ENCODE data around the gene CHCHD3.

CHCHD3 gene

DNA sequence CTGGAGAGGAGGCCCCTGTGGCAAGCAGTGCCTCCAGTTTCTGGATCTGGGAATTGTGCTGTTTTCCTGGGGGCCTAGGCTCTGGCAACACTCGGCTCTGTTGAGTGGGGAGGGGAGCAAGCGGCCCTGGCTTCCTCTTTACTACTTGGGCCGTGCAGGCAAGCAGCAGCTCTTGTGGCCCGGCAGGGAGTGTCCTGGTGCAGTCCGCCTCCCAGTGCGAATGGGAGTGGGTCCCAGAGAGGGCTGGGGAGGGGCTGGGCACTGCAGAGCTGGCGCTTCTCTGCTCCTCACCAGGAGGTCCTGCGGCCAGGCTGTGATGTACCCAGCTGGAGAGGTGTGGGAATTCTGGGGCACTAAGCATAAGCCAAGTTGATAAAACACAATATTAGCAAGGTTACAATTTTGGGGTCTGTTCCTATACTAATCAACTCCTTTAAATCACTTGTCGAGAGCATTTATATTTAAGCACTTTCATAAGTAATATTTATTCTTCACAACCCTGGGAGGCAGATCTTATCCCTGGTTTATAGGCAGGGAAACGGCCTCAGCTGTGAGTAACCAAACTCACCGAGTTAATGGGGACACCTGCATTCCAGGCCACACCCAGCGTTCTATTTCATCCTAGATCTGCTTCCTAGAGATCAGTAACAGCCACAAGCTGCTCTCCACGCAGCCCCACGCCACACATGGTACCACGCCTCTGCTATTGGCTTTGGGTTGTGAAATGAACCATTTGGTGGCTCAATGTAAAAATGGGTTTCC is 322.2 kb downstream of the CHCHD3 start:
- FAIRE-seq, result no peak
- no peak for DNase-seq (ENCODE audit: insufficient read length, low spot score)

DNA sequence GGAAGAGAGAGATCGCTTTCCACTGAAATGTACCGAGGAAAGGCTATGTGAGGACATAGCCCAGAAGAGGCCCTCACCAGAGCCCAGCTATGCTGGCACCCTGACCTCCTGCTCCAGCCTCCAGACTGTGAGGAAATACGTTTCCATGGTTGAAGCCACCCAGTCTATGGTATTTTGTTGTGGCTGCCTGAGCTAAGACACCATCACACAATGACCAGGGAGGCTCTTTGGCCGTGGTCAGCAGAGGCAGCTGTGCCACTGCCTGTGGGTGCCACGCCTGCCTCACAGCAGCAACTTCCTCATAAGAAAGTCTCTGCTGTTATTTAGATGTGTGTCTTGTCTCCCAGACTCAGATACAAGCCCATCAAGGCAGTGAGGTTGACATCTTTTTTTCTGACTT is 322.9 kb downstream of the CHCHD3 start:
- DNase-seq (ENCODE audit: insufficient read length, low spot score) (no peak), FAIRE-seq (no peak)

DNA sequence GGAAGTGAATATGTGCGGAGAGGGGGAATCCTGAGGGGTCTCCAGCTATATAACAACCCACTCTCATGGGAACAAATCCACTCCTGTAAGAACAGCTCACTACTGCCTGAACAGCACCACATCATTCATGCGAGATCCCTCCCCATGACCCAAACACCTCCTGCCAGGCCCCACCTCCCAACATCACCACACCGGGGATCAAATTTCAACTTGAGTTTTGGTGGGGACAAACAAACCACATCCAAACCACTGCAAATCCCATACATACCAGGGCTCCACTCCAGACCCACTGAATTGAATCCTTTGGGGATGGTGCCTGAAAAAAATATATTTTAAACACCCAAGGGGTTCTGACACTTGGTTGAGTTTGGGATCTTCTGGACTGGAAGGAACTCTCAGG is 324.1 kb downstream of the CHCHD3 start:
- no peak for FAIRE-seq

DNA sequence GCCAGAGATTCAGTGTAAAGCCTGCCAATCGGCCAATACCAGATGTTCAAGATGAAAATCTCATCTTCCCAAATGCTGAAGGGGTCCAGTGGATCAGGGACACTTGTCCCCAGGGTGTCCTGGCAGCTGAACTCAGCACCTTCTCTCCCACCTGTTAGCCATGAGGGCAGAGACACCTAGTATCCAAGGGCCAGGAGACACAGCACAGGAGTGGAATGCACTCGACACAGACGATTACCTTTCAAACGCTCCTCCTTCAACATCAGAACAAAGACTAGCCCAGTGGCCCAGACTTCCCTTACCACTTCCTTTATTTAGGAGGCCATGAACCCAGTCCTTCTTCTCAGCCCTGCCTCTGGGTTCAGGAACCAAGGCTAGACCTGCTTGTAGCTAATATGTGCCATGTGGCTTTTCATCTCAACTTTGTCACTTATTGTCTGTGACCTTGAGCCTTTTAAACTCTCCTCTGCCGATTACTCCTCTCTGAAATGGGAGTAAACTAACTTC is 325.4 kb downstream of the CHCHD3 start:
- FAIRE-seq (no peak), DNase-seq (ENCODE audit: insufficient read length, low spot score) (no peak)

More for the DNA sequence above, 324.1 kb downstream of the CHCHD3 start:
- no peak for DNase-seq (ENCODE audit: insufficient read length, low spot score)

DNA sequence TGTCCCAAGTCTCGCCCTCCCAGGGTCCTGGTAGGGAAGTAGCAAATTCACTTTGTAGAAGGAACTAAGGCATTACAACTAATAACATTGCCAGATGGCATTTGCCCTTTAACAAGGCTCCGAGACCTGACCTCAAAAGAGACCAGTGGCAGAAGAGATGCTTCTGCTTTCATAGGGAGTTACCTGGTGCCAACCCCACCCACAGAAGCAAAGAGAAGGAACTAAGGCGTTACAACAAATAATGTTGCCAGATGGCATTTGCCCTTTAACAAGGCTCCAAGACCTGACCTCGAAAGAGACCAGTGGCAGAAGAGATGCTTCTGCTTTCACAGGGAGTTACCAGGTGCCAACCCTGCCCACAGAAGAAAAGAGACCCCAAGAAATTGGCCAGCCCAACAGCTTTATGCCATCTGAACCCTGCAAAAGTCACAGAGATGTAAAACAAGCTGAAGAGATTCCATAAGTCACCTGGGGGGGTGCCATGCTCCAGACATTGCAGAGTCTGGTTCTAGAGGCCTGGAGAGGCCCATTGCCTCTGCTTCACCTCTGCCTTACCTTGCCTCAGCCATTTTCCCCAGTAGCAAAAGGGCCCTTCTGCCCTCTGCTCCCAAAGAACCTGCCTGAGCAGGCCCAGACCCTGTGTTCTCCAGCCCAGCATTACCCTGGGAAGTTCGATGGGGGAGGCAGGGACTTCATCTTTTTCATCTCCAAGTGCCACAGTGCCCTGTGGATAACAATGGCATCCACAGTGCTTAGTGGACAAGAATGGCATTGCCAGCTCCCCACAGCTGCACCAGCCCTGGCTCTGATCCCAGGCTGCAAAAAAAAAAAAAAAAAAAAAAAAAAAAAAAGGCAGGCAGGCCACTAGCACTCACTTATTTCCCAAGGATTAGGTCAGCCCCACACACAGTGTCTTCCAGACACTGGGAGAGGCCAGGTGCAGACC is 326.1 kb downstream of the CHCHD3 start:
- DNase-seq (ENCODE audit: insufficient read length, low spot score) (no peak), FAIRE-seq (no peak)

DNA sequence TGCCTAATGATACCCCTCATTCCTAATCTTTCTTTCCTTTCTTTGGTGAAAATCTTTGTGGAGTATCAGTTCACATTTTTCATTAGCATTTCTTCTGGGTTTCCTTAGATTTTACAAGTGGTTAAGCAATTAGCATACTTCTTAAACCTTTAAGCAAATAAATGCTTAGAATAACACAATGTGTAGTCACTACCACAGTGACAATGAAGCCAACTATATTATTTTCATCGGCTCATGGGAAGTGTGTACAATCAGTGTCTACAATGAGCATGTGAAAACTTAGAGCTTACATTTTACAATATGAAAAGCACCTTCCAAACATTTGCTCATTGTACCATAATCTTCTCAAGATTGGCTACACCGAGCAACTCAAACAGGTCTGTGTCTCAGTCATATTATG is 329.5 kb downstream of the CHCHD3 start:
- no peak for FAIRE-seq
- DNase-seq (ENCODE audit: insufficient read length, low spot score), result no peak

DNA sequence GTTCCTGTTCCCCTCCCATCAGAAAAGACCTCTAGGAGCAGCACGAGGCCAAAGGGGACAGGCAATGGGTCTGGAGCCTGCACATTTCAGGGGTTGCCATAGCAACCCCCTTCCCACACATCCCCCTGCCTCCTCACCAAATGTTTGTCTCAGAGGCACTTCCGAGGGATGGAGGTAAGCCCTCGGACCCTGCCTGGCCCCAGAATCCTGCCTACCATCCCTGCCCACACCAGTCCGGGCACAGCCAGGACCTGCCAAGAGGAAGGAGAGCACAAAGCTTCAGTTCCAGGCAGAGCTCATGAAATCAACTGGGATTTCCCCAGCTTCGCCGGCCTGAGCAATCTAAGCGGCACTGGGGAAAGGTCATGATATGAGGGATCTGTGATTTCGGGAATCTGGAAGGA is 330.6 kb downstream of the CHCHD3 start:
- DNase-seq (ENCODE audit: insufficient read length, low spot score) (no peak), FAIRE-seq (no peak)

DNA sequence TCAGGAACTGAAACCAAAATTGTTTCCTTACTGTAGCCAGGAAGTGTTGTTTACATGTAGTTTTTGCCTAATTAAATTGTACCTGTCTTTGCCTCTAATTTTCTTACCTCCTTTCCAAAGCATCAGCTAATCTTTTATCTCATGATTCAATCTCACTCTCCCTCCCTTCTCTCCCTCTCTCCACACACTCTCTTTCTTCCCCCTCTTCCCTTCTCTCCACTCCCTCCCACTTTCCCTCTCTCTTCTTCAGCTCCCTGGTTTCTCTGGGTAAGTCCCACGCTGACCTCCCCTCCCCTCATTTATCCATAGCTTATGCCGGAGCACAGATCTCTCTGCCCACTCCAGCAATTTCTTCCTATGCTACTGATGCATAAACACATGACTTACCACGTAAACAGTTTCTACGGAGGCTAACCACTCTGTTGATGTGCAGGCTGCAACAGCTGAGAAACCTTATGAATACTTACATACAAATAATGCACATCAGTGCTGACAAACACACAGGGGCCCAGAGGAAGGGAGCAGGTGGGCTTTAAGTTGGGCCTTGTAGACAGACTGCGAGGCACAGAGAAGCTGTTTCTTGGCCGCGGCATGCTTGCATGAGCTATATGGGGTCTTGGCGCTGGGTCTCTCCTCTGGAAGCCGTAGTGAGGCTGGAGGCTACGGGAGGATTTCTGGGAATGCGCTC is 331.2 kb downstream of the CHCHD3 start:
- DNase-seq (ENCODE audit: insufficient read length, low spot score) (no peak), FAIRE-seq (no peak)

DNA sequence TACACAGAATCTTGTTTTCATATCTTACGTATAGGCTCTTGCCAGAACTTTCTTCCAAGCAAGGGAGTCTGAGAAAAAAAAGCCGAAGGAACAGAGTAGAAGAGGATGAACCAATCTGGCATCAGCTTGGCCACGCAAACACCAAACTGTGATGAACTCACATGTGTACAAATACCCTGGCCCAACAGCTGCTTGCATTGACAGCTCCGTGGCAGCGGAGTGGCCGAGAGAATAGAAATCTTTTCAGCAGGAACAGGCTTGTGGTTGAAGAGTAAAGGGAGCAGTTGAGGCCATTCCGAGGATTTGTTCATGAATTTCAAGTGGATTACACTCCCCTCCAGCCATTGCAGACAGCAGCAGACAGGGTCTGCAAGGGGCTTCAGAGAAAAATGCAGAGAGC is 331.8 kb downstream of the CHCHD3 start:
- no peak for DNase-seq (ENCODE audit: insufficient read length, low spot score)
- FAIRE-seq, result no peak

DNA sequence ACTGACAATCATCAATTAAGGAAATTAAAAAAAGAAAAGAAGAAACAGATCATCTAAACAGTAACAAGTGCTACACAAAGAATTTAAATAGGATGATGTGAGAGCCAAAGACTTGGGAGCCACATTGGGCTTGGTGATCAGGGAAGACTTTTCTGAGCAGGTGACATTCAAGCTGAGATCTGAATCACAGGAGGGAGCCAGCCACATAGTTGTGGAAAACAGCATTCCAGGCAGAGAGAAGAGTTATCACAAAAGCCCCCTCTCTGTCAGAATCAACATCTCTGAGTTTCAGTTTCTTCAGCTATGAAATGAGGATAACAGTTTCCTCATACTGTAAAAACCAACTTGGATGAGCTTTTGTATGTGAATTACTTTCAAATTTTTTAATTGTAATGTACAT is 336.4 kb downstream of the CHCHD3 start:
- FAIRE-seq (no peak), DNase-seq (ENCODE audit: insufficient read length, low spot score) (no peak)

DNA sequence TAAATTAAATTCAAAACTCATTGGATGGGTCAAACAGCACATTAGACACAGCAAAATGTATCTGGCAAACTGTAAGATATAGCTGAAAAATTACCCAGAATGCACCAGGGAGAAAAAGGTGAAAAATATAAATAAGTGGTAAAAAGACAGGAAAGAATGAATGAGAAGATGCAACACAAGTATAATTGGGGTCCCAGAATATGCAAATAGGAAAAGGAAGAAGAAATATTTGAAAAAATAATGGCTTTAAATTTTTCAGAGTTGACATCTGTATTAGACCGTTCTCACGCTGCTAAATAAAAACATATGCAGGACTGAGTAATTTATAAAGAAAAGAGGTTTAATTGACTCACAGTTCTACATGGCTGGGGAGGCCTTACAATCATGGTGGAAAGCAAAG is 337.9 kb downstream of the CHCHD3 start:
- no peak for DNase-seq (ENCODE audit: insufficient read length, low spot score)

DNA sequence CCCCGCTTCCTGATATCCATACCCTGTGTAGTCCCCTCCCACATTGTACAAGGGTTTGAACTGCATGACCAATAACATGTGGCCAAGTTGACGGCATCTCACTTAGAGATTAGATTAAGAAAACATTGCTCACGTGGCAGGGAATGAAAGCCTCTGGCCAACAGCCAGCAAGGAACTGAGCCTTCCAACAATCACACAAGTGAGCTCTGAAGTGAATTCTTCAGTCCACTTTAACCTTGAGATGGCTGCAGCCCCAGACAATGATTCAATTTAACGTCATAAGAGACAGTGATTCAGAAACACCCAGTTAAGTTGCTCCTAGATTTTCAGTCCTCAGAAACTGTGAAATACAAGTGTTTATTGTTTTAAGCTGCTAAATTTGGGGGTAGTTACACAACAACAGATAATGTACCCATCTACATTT is 339.7 kb downstream of the CHCHD3 start:
- DNase-seq (ENCODE audit: insufficient read length, low spot score), result no peak
- no peak for FAIRE-seq

More for the DNA sequence above, 337.9 kb downstream of the CHCHD3 start:
- no peak for FAIRE-seq

DNA sequence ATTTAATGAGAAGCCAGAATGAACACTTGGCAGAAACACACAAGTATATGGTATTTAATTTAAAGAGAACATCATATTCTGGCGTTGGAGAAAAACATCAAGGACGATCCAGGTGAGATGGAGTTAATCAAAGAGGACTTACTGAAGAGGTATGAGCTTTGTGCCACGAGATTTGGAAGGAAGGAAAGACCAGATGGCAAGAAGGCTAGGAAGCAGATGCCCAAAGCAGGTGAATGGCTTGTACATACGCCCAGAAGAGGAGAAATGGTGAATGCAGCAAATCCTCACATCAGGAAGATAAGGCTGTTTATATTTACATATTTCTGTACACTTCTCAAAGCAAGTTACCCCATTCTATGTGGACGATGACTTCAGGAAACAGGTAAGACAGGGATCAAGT is 341.7 kb downstream of the CHCHD3 start:
- FAIRE-seq (no peak), DNase-seq (ENCODE audit: insufficient read length, low spot score) (no peak)

DNA sequence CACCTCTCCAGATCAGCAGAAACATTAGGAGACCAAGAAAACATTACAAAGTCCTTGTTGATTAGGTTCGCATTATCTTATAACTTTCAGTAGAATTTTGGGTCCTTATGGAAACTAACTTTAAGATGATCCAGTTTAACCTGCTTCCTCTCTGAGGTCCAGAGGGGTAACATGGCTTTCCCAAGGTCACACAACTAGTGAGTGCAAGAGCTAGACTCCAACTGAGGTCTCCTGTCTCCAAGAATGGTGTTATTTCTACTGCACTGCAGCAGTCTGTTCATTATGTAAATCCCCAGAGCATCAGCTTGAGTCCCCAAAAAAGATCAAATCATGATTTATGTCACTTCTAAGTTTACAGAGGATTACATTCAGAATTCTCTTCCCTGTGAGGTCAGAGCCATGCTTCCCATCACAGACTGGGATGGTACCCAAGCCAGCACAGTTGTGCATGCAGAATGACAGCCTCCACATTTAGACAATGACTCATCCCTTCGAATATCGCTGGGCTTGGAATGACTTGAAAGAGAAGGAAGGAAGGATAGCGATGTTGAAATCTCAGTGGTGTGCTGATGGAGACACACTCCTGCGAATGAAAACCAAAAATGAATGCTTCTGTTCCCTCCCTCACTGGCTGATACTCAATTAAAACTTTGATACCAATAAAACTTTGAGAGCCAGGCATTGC is 342.5 kb downstream of the CHCHD3 start:
- DNase-seq (ENCODE audit: insufficient read length, low spot score) (no peak), FAIRE-seq (no peak)

DNA sequence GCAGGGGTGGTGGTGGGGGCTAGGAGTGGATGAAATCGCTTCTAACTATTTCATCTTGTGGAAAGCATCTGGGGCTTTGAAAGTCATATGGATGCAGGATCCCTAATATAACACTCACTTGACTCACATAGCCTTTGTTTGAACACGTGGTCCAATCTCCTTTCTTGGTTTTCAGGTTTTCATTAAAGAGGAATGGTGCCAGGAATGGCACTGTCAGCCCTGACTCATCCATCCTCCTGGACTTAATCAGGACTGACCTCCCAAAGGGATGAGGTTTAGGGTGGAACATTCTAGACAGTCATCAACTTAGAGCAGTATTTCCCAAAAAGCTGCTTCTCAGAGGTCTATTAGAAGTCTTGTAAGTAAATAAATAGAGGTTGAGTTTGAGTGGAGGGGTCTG is 343.6 kb downstream of the CHCHD3 start:
- no peak for FAIRE-seq
- no peak for DNase-seq (ENCODE audit: insufficient read length, low spot score)

DNA sequence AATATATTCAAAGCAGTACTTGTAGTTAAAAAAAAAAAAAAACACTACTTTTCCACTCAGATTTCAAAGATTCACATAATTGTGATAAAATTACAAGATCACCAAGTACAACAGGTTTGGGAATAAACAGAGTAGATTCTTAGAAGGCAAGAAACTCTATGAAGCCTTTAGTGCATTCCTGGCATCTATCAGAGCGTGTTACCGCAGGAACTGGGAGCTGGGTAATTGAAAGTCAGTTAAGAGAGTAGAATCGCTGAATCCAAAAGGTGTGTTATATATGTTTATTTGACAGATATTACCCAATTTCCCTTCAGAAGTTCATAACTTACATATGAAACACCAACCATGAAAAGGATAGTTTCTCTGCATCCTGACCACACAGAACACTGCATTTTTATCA is 346.4 kb downstream of the CHCHD3 start:
- no peak for DNase-seq (ENCODE audit: insufficient read length, low spot score)
- FAIRE-seq, result no peak
